ENCODE results near the gene NKX3-2. TPM values are rescaled to one million over a fixed set of nuclear protein-coding genes. Genes with fewer than 3 reads are reported as not detected.

The NKX3-2 gene
- total RNA-seq, 1 experiment from 2014 or later = 1.4 TPM

DNA sequence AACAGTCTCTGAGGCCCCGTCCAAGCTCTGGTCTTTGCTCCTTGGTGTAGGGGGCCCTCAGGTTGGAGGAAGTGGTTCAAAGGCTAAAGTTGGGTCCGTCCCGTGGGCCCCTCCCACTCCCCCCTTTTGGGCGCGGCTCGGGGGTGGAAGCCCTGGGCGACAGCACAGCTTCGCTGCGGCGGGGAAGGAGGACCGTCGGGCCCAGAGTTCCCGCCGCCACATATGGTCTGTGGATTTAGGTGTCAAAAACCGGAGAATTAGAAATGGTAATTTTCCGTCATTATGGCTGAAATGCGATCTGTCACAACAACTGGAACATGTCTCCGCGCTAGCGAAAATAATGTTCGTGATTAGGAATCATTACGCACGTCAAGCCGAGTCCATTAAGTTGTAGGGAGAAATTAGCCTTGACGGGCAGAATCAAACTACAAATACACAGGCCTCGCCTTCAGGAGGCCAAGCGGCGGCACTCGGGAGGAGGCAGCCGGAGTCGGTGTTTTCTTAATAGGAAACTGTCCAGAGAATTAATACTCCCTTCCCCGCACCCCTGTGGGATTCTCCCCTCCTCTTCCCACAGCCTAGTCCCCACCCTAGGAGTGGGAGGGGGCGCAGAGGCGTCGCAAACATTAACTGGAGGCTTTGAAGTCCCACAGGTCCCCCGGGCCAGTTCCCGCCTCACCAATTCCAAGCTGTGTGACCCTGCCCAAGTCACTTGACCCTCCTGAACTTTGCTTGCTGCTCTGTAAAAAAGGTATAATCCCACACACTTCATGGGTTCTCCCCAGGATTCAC, 15.0 kb downstream of the NKX3-2 start:
- intact Hi-C loops (cut with micrococcal nuclease) = no loop called here
- CTCF ChIA-PET = no interaction called here
- H3K4me2 ChIP-seq (ENCODE audit: low read length) = no peak overlapping the region
- H2AFZ ChIP-seq (ENCODE audit: low read depth, low read length, poor library complexity, severe bottlenecking) = no peak overlapping the region
- H3K9me3 ChIP-seq (ENCODE audit: control insufficient read depth in 1 of 2, insufficient read depth in 1 of 2, low read depth in 1 of 2, low read length in 2 of 2) = no peaks in the 10 kb centered on the region
- no peak for DNase-seq (ENCODE audit: low read depth, low spot score)
- no peak for TF ChIP-seq JUND (IDR thresholded peaks at IDR 0.05)
- no peak for TF ChIP-seq POLR2AphosphoS5 (IDR thresholded peaks at IDR 0.05; ENCODE audit: low read depth, low read length)
- TF ChIP-seq, protein P1, sequence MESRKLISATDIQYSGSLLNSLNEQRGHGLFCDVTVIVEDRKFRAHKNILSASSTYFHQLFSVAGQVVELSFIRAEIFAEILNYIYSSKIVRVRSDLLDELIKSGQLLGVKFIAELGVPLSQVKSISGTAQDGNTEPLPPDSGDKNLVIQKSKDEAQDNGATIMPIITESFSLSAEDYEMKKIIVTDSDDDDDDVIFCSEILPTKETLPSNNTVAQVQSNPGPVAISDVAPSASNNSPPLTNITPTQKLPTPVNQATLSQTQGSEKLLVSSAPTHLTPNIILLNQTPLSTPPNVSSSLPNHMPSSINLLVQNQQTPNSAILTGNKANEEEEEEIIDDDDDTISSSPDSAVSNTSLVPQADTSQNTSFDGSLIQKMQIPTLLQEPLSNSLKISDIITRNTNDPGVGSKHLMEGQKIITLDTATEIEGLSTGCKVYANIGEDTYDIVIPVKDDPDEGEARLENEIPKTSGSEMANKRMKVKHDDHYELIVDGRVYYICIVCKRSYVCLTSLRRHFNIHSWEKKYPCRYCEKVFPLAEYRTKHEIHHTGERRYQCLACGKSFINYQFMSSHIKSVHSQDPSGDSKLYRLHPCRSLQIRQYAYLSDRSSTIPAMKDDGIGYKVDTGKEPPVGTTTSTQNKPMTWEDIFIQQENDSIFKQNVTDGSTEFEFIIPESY (IDR thresholded peaks at IDR 0.05; ENCODE audit: extremely low read depth, insufficient replicate concordance, low read length) = no peak
- TF ChIP-seq ZFX (IDR thresholded peaks at IDR 0.05) = no peak
- TF ChIP-seq ZNF274 (IDR thresholded peaks at IDR 0.05; ENCODE audit: low read depth, low read length) = no peak
- TF ChIP-seq, protein P2, sequence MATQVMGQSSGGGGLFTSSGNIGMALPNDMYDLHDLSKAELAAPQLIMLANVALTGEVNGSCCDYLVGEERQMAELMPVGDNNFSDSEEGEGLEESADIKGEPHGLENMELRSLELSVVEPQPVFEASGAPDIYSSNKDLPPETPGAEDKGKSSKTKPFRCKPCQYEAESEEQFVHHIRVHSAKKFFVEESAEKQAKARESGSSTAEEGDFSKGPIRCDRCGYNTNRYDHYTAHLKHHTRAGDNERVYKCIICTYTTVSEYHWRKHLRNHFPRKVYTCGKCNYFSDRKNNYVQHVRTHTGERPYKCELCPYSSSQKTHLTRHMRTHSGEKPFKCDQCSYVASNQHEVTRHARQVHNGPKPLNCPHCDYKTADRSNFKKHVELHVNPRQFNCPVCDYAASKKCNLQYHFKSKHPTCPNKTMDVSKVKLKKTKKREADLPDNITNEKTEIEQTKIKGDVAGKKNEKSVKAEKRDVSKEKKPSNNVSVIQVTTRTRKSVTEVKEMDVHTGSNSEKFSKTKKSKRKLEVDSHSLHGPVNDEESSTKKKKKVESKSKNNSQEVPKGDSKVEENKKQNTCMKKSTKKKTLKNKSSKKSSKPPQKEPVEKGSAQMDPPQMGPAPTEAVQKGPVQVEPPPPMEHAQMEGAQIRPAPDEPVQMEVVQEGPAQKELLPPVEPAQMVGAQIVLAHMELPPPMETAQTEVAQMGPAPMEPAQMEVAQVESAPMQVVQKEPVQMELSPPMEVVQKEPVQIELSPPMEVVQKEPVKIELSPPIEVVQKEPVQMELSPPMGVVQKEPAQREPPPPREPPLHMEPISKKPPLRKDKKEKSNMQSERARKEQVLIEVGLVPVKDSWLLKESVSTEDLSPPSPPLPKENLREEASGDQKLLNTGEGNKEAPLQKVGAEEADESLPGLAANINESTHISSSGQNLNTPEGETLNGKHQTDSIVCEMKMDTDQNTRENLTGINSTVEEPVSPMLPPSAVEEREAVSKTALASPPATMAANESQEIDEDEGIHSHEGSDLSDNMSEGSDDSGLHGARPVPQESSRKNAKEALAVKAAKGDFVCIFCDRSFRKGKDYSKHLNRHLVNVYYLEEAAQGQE (IDR thresholded peaks at IDR 0.05; ENCODE audit: low read depth) = no peak
- no peak for TF ChIP-seq ELF1 (IDR thresholded peaks at IDR 0.05; ENCODE audit: borderline replicate concordance, low read depth)
- TF ChIP-seq FOSL1 (IDR thresholded peaks at IDR 0.05; ENCODE audit: low read depth) = no peak
- TF ChIP-seq YY1 (IDR thresholded peaks at IDR 0.05; ENCODE audit: extremely low read depth, insufficient replicate concordance, low read depth, low read length) = no peak
- TF ChIP-seq CEBPB (IDR thresholded peaks at IDR 0.05; ENCODE audit: low read depth) = no peak
- no peak for TF ChIP-seq RAD21 (IDR thresholded peaks at IDR 0.05; ENCODE audit: low read depth)
- no peak for TF ChIP-seq EGR1 (IDR thresholded peaks at IDR 0.05; ENCODE audit: low read depth)
- TF ChIP-seq CBX3 (IDR thresholded peaks at IDR 0.05; ENCODE audit: low read depth) = no peak
- no peak for TF ChIP-seq SIN3A (IDR thresholded peaks at IDR 0.05; ENCODE audit: low read depth)
- no peak for TF ChIP-seq SRF (IDR thresholded peaks at IDR 0.05; ENCODE audit: low read depth)
- TF ChIP-seq ATF3 (IDR thresholded peaks at IDR 0.05) = no peak
- TF ChIP-seq, protein P3, sequence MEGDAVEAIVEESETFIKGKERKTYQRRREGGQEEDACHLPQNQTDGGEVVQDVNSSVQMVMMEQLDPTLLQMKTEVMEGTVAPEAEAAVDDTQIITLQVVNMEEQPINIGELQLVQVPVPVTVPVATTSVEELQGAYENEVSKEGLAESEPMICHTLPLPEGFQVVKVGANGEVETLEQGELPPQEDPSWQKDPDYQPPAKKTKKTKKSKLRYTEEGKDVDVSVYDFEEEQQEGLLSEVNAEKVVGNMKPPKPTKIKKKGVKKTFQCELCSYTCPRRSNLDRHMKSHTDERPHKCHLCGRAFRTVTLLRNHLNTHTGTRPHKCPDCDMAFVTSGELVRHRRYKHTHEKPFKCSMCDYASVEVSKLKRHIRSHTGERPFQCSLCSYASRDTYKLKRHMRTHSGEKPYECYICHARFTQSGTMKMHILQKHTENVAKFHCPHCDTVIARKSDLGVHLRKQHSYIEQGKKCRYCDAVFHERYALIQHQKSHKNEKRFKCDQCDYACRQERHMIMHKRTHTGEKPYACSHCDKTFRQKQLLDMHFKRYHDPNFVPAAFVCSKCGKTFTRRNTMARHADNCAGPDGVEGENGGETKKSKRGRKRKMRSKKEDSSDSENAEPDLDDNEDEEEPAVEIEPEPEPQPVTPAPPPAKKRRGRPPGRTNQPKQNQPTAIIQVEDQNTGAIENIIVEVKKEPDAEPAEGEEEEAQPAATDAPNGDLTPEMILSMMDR (IDR thresholded peaks at IDR 0.05 in 2 of 3, conservative IDR thresholded peaks at IDR 0.05 in 1 of 3; ENCODE audit: borderline replicate concordance in 1 of 3, insufficient read depth in 1 of 3, low read depth in 2 of 3, low read length in 2 of 3) = no peak
- no peak for TF ChIP-seq MAX (IDR thresholded peaks at IDR 0.05)
- no peak for TF ChIP-seq EZH2 (IDR thresholded peaks at IDR 0.05)
- no peak overlapping the region for H3K9ac ChIP-seq (ENCODE audit: low read length)
- no peaks in the 10 kb centered on the region for H4K20me1 ChIP-seq (ENCODE audit: insufficient read depth)
- H3K79me2 ChIP-seq (ENCODE audit: insufficient read depth, low read length) = no peaks in the 10 kb centered on the region
- no peaks in the 10 kb centered on the region for H3K9me2 ChIP-seq (ENCODE audit: insufficient read depth)
- H3K27ac ChIP-seq (ENCODE audit: low read depth, low read length) = no peak overlapping the region
- no peak for ATAC-seq
- H3K4me3 ChIP-seq (replicated peaks in 1 of 2; ENCODE audit: low read depth in 1 of 2, low read length in 2 of 2) = no peak overlapping the region
- no peaks in the 10 kb centered on the region for H3K27me3 ChIP-seq (ENCODE audit: insufficient read depth, low read length)
- POLR2A ChIA-PET = no interaction called here
- RAD21 ChIA-PET (ENCODE audit: low non-redundant PET in 1 of 2, low total read pairs in 2 of 2, uncharacterized antibody in 2 of 2, unreplicated experiment in 2 of 2) = interaction anchor here in 1 of 2 experiments (0.6 kb wide), 1 partner anchor 49 kb away, joined by 3 read pairs; no protein-coding TSS in a partner anchor
- H3K4me1 ChIP-seq (ENCODE audit: control insufficient read depth in 1 of 2, insufficient read depth in 2 of 2, low read length in 2 of 2) = no peaks in the 10 kb centered on the region
- no TSS peak for BruUV-seq (replicated peaks)
- H3K36me3 ChIP-seq (ENCODE audit: control insufficient read depth in 1 of 2, insufficient read depth in 2 of 2, low read length in 2 of 2) = no peaks in the 10 kb centered on the region
